IMR-90 (cell line): Measurements from ENCODE around the gene PTGDR2.

Experiments used
- CEBPB ChIP-seq: IDR thresholded peaks from 2 replicates; pipeline ENCODE4 v1.6.1; 2012; ENCODE audit warnings: low read depth, low read length, improper control_type of control experiment
- CHD1 ChIP-seq: IDR thresholded peaks from 2 replicates; pipeline ENCODE4 v1.6.1; 2012; ENCODE audit warnings: low read depth, low read length, improper control_type of control experiment
- MAFK ChIP-seq: IDR thresholded peaks from 2 replicates; pipeline ENCODE4 v1.6.1; 2012; ENCODE audit warnings: low read depth, low read length, improper control_type of control experiment
- MAZ ChIP-seq: IDR thresholded peaks from 2 replicates; pipeline ENCODE4 v1.6.1; 2012; ENCODE audit warnings: low read depth, mild to moderate bottlenecking, low read length, improper control_type of control experiment, moderate library complexity, borderline replicate concordance
- MXI1 ChIP-seq: IDR thresholded peaks from 2 replicates; pipeline ENCODE4 v1.6.1; 2012; ENCODE audit warnings: low read depth, mild to moderate bottlenecking, low read length, moderate library complexity, borderline replicate concordance
- NFE2L2 ChIP-seq: fragments of 150-350 bp; IDR thresholded peaks from 2 replicates; pipeline ENCODE4 v1.6.1; 2016; ENCODE audit warnings: low read depth, mild to moderate bottlenecking, low read length
- POLR2A ChIP-seq: IDR thresholded peaks from 2 replicates; pipeline ENCODE4 v1.6.1; 2012; ENCODE audit warnings: mild to moderate bottlenecking, low read depth, low read length
- RAD21 ChIP-seq: IDR thresholded peaks from 2 replicates; pipeline ENCODE4 v1.6.1; 2012; ENCODE audit warnings: low read length, improper control_type of control experiment
- RCOR1 ChIP-seq: IDR thresholded peaks from 2 replicates; pipeline ENCODE4 v1.6.1; 2012; ENCODE audit warnings: mild to moderate bottlenecking, low read length, improper control_type of control experiment; ENCODE audit not compliant: insufficient replicate concordance
- RFX5 ChIP-seq: IDR thresholded peaks from 2 replicates; pipeline ENCODE4 v1.8.0; 2012; ENCODE audit warnings: low read depth, mild to moderate bottlenecking, low read length, moderate library complexity
- SMC3 ChIP-seq: fragments of 150-350 bp; IDR thresholded peaks from 2 replicates; pipeline ENCODE4 v1.6.1; 2016; ENCODE audit warnings: low read depth, mild to moderate bottlenecking, antibody characterized with exemption, low read length, moderate library complexity
- TF ChIP-seq, protein P1 (sequence below): conservative IDR thresholded peaks from 2 replicates; pipeline ENCODE4 v1.5.1; 2012; ENCODE audit warnings: mild to moderate bottlenecking, low read depth, low read length, improper control_type of control experiment
- TF ChIP-seq, protein P2 (sequence below): fragments of 150-350 bp; IDR thresholded peaks from 2 replicates; pipeline ENCODE4 v1.6.1; 2017; ENCODE audit warnings: mild to moderate bottlenecking, antibody characterized with exemption, low read length, low read depth
- TF ChIP-seq, protein P3 (sequence below): fragments of 150-350 bp; IDR thresholded peaks from 2 replicates; pipeline ENCODE4 v1.6.1; 2016; ENCODE audit warnings: low read depth, mild to moderate bottlenecking, low read length, moderate library complexity, borderline replicate concordance

DNA sequence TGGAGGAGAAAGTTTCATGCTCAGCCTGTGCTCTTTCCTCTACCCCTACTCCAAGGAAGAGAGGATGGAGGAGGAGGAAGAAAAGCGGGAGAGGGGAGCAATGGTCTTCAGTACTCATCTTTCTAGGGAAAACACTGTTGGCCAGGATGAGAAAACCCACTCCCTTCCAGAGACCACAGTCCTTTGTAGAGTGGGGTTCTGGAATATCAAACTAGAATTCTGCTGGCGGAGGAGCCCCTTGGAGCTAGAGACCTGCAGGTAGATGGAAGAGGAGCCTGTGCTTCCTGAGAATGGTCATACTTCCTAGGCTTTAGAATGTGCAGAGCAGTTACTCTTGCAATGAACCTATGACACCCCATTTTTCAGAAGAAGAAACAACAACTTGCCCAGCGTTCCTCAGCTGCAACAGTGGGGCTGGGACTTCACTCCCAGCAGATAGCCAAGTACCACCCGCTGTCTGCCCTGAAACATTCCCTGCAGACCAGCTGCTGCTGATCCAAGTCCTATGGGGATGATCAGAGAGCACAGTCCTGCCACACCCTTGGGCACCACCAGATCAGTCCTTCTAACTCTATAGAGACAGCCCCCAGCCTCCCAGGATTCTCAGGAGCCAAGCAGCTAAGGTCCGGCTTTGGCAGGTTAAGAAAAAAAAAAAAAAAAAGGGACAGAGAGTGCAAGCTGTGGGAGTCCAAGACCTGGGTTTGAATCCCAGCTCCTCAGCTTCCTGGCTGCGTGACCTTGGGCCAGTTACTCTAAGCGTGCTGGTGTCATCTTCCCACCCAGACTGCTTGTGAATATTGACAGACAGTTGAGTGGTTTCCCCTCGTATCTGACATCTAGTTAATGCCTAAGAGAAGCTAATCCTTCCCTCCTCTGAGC is 664 bp downstream of the PTGDR2 start:
- TF ChIP-seq, protein P1, sequence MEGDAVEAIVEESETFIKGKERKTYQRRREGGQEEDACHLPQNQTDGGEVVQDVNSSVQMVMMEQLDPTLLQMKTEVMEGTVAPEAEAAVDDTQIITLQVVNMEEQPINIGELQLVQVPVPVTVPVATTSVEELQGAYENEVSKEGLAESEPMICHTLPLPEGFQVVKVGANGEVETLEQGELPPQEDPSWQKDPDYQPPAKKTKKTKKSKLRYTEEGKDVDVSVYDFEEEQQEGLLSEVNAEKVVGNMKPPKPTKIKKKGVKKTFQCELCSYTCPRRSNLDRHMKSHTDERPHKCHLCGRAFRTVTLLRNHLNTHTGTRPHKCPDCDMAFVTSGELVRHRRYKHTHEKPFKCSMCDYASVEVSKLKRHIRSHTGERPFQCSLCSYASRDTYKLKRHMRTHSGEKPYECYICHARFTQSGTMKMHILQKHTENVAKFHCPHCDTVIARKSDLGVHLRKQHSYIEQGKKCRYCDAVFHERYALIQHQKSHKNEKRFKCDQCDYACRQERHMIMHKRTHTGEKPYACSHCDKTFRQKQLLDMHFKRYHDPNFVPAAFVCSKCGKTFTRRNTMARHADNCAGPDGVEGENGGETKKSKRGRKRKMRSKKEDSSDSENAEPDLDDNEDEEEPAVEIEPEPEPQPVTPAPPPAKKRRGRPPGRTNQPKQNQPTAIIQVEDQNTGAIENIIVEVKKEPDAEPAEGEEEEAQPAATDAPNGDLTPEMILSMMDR = no peak
- TF ChIP-seq SMC3 = no peak
- no peak for TF ChIP-seq RAD21
- no peak for TF ChIP-seq MAZ
- no peak for TF ChIP-seq POLR2A
- no peak for TF ChIP-seq CEBPB
- TF ChIP-seq NFE2L2 = no peak
- no peak for TF ChIP-seq RCOR1
- TF ChIP-seq MXI1 = no peak
- no peak for TF ChIP-seq RFX5
- TF ChIP-seq CHD1 = no peak
- TF ChIP-seq MAFK = no peak
- TF ChIP-seq, protein P2, sequence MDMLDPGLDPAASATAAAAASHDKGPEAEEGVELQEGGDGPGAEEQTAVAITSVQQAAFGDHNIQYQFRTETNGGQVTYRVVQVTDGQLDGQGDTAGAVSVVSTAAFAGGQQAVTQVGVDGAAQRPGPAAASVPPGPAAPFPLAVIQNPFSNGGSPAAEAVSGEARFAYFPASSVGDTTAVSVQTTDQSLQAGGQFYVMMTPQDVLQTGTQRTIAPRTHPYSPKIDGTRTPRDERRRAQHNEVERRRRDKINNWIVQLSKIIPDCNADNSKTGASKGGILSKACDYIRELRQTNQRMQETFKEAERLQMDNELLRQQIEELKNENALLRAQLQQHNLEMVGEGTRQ = no peak
- TF ChIP-seq, protein P3, sequence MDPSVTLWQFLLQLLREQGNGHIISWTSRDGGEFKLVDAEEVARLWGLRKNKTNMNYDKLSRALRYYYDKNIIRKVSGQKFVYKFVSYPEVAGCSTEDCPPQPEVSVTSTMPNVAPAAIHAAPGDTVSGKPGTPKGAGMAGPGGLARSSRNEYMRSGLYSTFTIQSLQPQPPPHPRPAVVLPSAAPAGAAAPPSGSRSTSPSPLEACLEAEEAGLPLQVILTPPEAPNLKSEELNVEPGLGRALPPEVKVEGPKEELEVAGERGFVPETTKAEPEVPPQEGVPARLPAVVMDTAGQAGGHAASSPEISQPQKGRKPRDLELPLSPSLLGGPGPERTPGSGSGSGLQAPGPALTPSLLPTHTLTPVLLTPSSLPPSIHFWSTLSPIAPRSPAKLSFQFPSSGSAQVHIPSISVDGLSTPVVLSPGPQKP = no peak
